IMR-90 (cell line): ENCODE data around the gene HGD. TPM values are rescaled to one million over a fixed set of nuclear protein-coding genes. Genes with fewer than 3 reads are reported as not detected.

ENCODE experiments used
- ATAC-seq: fragments of 200-7000 bp; cut with Tn5 transposase; 2 replicates; pipeline ENCODE4 v1.9.1; 2020; ENCODE audit warnings: low read depth, mild to moderate bottlenecking, moderate library complexity
- BruUV-seq: library from RNA; stranded (reverse); fragments of 400-500 nt; replicated peaks from 2 replicates; lab custom pipeline; 2021; lab: Mats Ljungman, UMichigan
- CTCF ChIA-PET: fragments of 300-600 bp; formaldehyde crosslinking; extraction: SDS; loops from one replicate; lab custom pipeline; 2021; ENCODE audit warnings: antibody characterized with exemption; lab: Yijun Ruan, JAX
- POLR2A ChIA-PET: fragments of 300-600 bp; sonication (Branson Sonifier 250); formaldehyde crosslinking; loops from one replicate; lab custom pipeline; 2022; ENCODE audit warnings: antibody characterized with exemption; ENCODE audit not compliant: unreplicated experiment; lab: Charles Lee
- DNase-seq: peaks from one replicate; pipeline ENCODE4 v3.0.0; 2013
- H2AFZ ChIP-seq: replicated peaks from 2 replicates; pipeline ENCODE3; 2013; ENCODE audit warnings: low read length, mild to moderate bottlenecking; ENCODE audit not compliant: poor library complexity
- H2AK5ac ChIP-seq: 2 replicates; pipeline ENCODE4 v1.6.1; 2013; ENCODE audit warnings: low read depth, low read length, inconsistent platforms
- H2AK9ac ChIP-seq: replicated peaks from 2 replicates; pipeline ENCODE3; 2013; ENCODE audit warnings: mild to moderate bottlenecking, low read depth, low read length, moderate library complexity; ENCODE audit not compliant: poor library complexity
- H2BK120ac ChIP-seq: 2 replicates; pipeline ENCODE4 v1.6.1; 2013; ENCODE audit warnings: low read depth, low read length, inconsistent platforms
- H2BK15ac ChIP-seq: 3 replicates; pipeline ENCODE4 v1.6.1; 2013; ENCODE audit warnings: low read depth, low read length, inconsistent platforms
- H2BK20ac ChIP-seq: 2 replicates; pipeline ENCODE4 v1.6.1; 2013; ENCODE audit warnings: low read depth, mild to moderate bottlenecking, inconsistent platforms, low read length, moderate library complexity
- H2BK5ac ChIP-seq: 2 replicates; pipeline ENCODE4 v1.6.1; 2013; ENCODE audit warnings: mild to moderate bottlenecking, low read depth, low read length, inconsistent platforms; ENCODE audit not compliant: poor library complexity, severe bottlenecking
- H3K14ac ChIP-seq: replicated peaks from 2 replicates; pipeline ENCODE4 v1.6.1; 2013; ENCODE audit warnings: low read depth, low read length, inconsistent platforms
- H3K18ac ChIP-seq: 2 replicates; pipeline ENCODE4 v1.6.1; 2013; ENCODE audit warnings: low read depth, low read length, control low read depth
- H3K23ac ChIP-seq: 2 replicates; pipeline ENCODE4 v1.6.1; 2013; ENCODE audit warnings: low read depth, low read length, inconsistent platforms
- H3K27ac ChIP-seq: 2 replicates; pipeline ENCODE4 v1.5.1; 2013; ENCODE audit warnings: mild to moderate bottlenecking, control low read depth, low read length; ENCODE audit not compliant: insufficient read depth
- H3K27me3 ChIP-seq: 2 replicates; pipeline ENCODE4 v1.6.1; 2013; ENCODE audit warnings: low read length; ENCODE audit not compliant: control insufficient read depth, insufficient read depth
- H3K36me3 ChIP-seq: 2 replicates; pipeline ENCODE4 v1.6.1; 2013; ENCODE audit warnings: low read length, mixed read lengths; ENCODE audit not compliant: control insufficient read depth, insufficient read depth
- H3K4ac ChIP-seq: 2 replicates; pipeline ENCODE4 v1.6.1; 2013; ENCODE audit warnings: low read depth, low read length, inconsistent platforms
- H3K4me1 ChIP-seq: 2 replicates; pipeline ENCODE4 v1.6.1; 2013; ENCODE audit warnings: low read length, mixed read lengths; ENCODE audit not compliant: control insufficient read depth, insufficient read depth
- H3K4me2 ChIP-seq: 2 replicates; pipeline ENCODE4 v1.6.1; 2013; ENCODE audit warnings: low read depth, mild to moderate bottlenecking, control low read depth, low read length, moderate library complexity
- H3K4me3 ChIP-seq: 2 replicates; pipeline ENCODE4 v1.5.1; 2013; ENCODE audit warnings: low read depth, mild to moderate bottlenecking, control low read depth, low read length, moderate library complexity; ENCODE audit not compliant: insufficient read depth
- H3K56ac ChIP-seq: 2 replicates; pipeline ENCODE4 v1.6.1; 2013; ENCODE audit warnings: low read length, inconsistent platforms; ENCODE audit not compliant: insufficient read depth; ENCODE audit errors: extremely low read depth
- H3K79me1 ChIP-seq, 2 experiments: 2 replicates each; pipeline ENCODE4 v1.6.1; 2013; ENCODE audit warnings: low read length in 2 of 2, inconsistent platforms in 1 of 2, low read depth in 1 of 2
- H3K9ac ChIP-seq: 2 replicates; pipeline ENCODE4 v1.6.1; 2013; ENCODE audit warnings: low read depth, low read length, control low read depth
- H3K9me1 ChIP-seq: 2 replicates; pipeline ENCODE4 v1.6.1; 2013; ENCODE audit warnings: low read length, inconsistent platforms; ENCODE audit not compliant: insufficient read depth
- H3K9me3 ChIP-seq: 2 replicates; pipeline ENCODE4 v1.6.1; 2013; ENCODE audit warnings: low read length; ENCODE audit not compliant: control insufficient read depth, insufficient read depth
- H4K20me1 ChIP-seq: 2 replicates; pipeline ENCODE4 v1.6.1; 2013; ENCODE audit warnings: low read length, inconsistent platforms; ENCODE audit not compliant: insufficient read depth
- H4K5ac ChIP-seq: 2 replicates; pipeline ENCODE4 v1.6.1; 2013; ENCODE audit warnings: mild to moderate bottlenecking, low read depth, low read length, control low read depth
- H4K8ac ChIP-seq, 2 experiments: 2 replicates each; pipeline ENCODE4 v1.6.1; 2013; ENCODE audit warnings: low read depth in 2 of 2, low read length in 2 of 2, control low read depth in 1 of 2, inconsistent platforms in 1 of 2
- H4K91ac ChIP-seq: 2 replicates; pipeline ENCODE4 v1.6.1; 2013; ENCODE audit warnings: low read depth, low read length, inconsistent platforms; ENCODE audit not compliant: insufficient read depth
- MXI1 ChIP-seq: IDR thresholded peaks from 2 replicates; pipeline ENCODE4 v1.6.1; 2012; ENCODE audit warnings: low read depth, mild to moderate bottlenecking, low read length, moderate library complexity, borderline replicate concordance
- RCOR1 ChIP-seq: IDR thresholded peaks from 2 replicates; pipeline ENCODE4 v1.6.1; 2012; ENCODE audit warnings: mild to moderate bottlenecking, low read length, improper control_type of control experiment; ENCODE audit not compliant: insufficient replicate concordance
- SMC3 ChIP-seq: fragments of 150-350 bp; IDR thresholded peaks from 2 replicates; pipeline ENCODE4 v1.6.1; 2016; ENCODE audit warnings: low read depth, mild to moderate bottlenecking, antibody characterized with exemption, low read length, moderate library complexity
- WGBS, 2 experiments: methylation state at CpG; one replicate each; pipeline versions ENCODE4 v1.1.5 to v1.1.7; 2013; ENCODE audit warnings: missing lambda C conversion rate in 2 of 2; ENCODE audit not compliant: insufficient read length in 1 of 2; ENCODE audit errors: extremely low coverage in 2 of 2; 5-methylcytosine and 5-hydroxymethylcytosine counted together
- dilution Hi-C: fragments of 300-500 bp; cut with HindIII; formaldehyde crosslinking; loops from one replicate; pipeline ENCODE4 v1.14.3; 2018; ENCODE audit warnings: low sequenced_read_pairs; ENCODE audit not compliant: unreplicated experiment
- in situ Hi-C: fragments of 300-500 bp; cut with MboI; formaldehyde crosslinking; loops from 3 replicates; pipeline ENCODE4 v1.14.3; 2019; ENCODE audit warnings: low sequenced_read_pairs, inconsistent platforms, mixed read lengths
- intact Hi-C: fragments of 100-400 bp; cut with micrococcal nuclease; formaldehyde crosslinking; loops from 2 replicates; pipeline ENCODE4 v1.10.0; 2022
- polyA plus RNA-seq, 3 experiments: library from polyadenylated mRNA; depleted of rRNA; stranded (reverse); fragments of >200 nt; gene quantifications; 2 replicates each; pipeline ENCODE4 v1.2.3, GENCODE V29; 2012; ENCODE audit warnings: low replicate concordance in 1 of 3
- total RNA-seq: library from RNA; depleted of rRNA; stranded (reverse); fragments of >200 nt; gene quantifications from 2 replicates; pipeline ENCODE4 v1.2.3, GENCODE V29; 2012

Gene HGD
- total and polyA plus RNA-seq, 2 of the 4 experiments (the other 2 are of a cell fraction), result 0.14 TPM; not detected in 1

GRCh38 chr3:120652896-120653545 is 29.0 kb downstream of the HGD start:
- CTCF ChIA-PET, result interaction anchor here (0.6 kb wide), 1 partner anchor 86 kb away, joined by 4 read pairs; no protein-coding TSS in a partner anchor
- Histone ChIP-seq H3K79me1 (no peaks in the 10 kb centered on the region), H3K4me3 (no peak overlapping the region), H2BK20ac (no peak overlapping the region), H3K9me1 (peaks cover 8% of the 10 kb centered on the region; the same call in 1 of the 2 replicates), H2AK9ac (no peak overlapping the region), H4K91ac (no peak overlapping the region), H2BK5ac (no peak overlapping the region), H3K14ac (no peak overlapping the region), H3K27ac (no peak overlapping the region), H3K9me3 (no peaks in the 10 kb centered on the region), H4K5ac (no peak overlapping the region), H2BK15ac (no peak overlapping the region), H2AFZ (no peak overlapping the region), H3K4me2 (no peak overlapping the region), H3K56ac (no peak overlapping the region), H3K18ac (no peak overlapping the region), H3K4ac (no peak overlapping the region), H3K36me3 (no peaks in the 10 kb centered on the region), H3K23ac (no peak overlapping the region), H4K20me1 (no peaks in the 10 kb centered on the region), H2AK5ac (no peak overlapping the region), H3K4me1 (peaks cover 16% of the 10 kb centered on the region), H3K27me3 (no peaks in the 10 kb centered on the region), H2BK120ac (no peak overlapping the region), H3K9ac (no peak overlapping the region), H4K8ac (no peak overlapping the region)
- DNase-seq (no peak), ATAC-seq (no peak)
- dilution Hi-C loops, result no loop called here
- BruUV-seq, result no TSS peak
- in situ Hi-C loops, result no loop called here
- POLR2A ChIA-PET, result no interaction called here
- intact Hi-C loops, result no loop called here
- 100% methylated on average over 1 of the region's 5 CpGs; no CpG with 5 or more reads in 1 of the 2 experiments for WGBS, 2 experiments
- TF ChIP-seq MXI1 (no peak), SMC3 (no peak), RCOR1 (no peak)
